GM23338 (cell line): ENCODE results near the gene GJA4.

ENCODE experiments used
- EZH2phosphoT487 ChIP-seq: fragments of 200-600 bp; sonication (generic); IDR thresholded peaks from one replicate; pipeline ENCODE4 v1.8.1; 2018; ENCODE audit warnings: antibody characterized with exemption; ENCODE audit not compliant: unreplicated experiment
- NANOG ChIP-seq: IDR thresholded peaks from 2 replicates; pipeline ENCODE4 v1.6.1; 2016; ENCODE audit warnings: antibody characterized with exemption, borderline replicate concordance
- TF ChIP-seq, protein P1 (sequence below), 2 experiments: fragments of 200-600 bp in 1 of 2; sonication (generic) in 1 of 2; conservative IDR thresholded peaks; 2 replicates each; pipeline versions ENCODE4 v1.5.1 to v1.6.1; 2016 to 2017; ENCODE audit warnings: antibody characterized with exemption in 2 of 2, low read depth in 2 of 2, mild to moderate bottlenecking in 2 of 2, moderate library complexity in 1 of 2

- TF ChIP-seq, protein P1, sequence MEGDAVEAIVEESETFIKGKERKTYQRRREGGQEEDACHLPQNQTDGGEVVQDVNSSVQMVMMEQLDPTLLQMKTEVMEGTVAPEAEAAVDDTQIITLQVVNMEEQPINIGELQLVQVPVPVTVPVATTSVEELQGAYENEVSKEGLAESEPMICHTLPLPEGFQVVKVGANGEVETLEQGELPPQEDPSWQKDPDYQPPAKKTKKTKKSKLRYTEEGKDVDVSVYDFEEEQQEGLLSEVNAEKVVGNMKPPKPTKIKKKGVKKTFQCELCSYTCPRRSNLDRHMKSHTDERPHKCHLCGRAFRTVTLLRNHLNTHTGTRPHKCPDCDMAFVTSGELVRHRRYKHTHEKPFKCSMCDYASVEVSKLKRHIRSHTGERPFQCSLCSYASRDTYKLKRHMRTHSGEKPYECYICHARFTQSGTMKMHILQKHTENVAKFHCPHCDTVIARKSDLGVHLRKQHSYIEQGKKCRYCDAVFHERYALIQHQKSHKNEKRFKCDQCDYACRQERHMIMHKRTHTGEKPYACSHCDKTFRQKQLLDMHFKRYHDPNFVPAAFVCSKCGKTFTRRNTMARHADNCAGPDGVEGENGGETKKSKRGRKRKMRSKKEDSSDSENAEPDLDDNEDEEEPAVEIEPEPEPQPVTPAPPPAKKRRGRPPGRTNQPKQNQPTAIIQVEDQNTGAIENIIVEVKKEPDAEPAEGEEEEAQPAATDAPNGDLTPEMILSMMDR (conservative IDR thresholded peaks at IDR 0.05; ENCODE audit: low read depth in 2 of 2) = no peak
- no peak for TF ChIP-seq EZH2phosphoT487
- no peak for TF ChIP-seq NANOG
These were observed 1.4 kb downstream of the GJA4 start for GRCh38 chr1:34794001-34794789.
